ENCODE data around the gene PDE11A.

Gene PDE11A

GRCh38 chr2:177669625-177670330 is 402.8 kb downstream of the PDE11A start:
- DNase-seq (ENCODE audit: low read depth in 3 of 3), result no peak

GRCh38 chr2:177669201-177669600 is 403.4 kb downstream of the PDE11A start:
- DNase-seq (ENCODE audit: low read depth in 3 of 3), result no peak

GRCh38 chr2:177668617-177669016 is 404.0 kb downstream of the PDE11A start:
- no peak for DNase-seq (ENCODE audit: low read depth in 3 of 3)

GRCh38 chr2:177667626-177668025 is 405.0 kb downstream of the PDE11A start:
- DNase-seq (ENCODE audit: low read depth in 3 of 3), result no peak

- no peak for DNase-seq (ENCODE audit: low read depth in 3 of 3)
These were observed 406.2 kb downstream of the PDE11A start for GRCh38 chr2:177666408-177666807.

GRCh38 chr2:177665948-177666347 is 406.6 kb downstream of the PDE11A start:
- no peak for DNase-seq (ENCODE audit: low read depth in 3 of 3)

- DNase-seq (ENCODE audit: low read depth in 3 of 3), result no peak
These were observed 407.2 kb downstream of the PDE11A start for GRCh38 chr2:177665328-177665727.

- DNase-seq (ENCODE audit: low read depth in 3 of 3), result no peak
These were observed 409.7 kb downstream of the PDE11A start for GRCh38 chr2:177662895-177663294.

GRCh38 chr2:177660742-177661141 is 411.8 kb downstream of the PDE11A start:
- DNase-seq (ENCODE audit: low read depth in 3 of 3), result no peak

- no peak for DNase-seq (ENCODE audit: low read depth in 3 of 3)
These were observed 414.3 kb downstream of the PDE11A start for GRCh38 chr2:177658309-177658708.

- DNase-seq (ENCODE audit: low read depth in 3 of 3), result no peak
These were observed 420.7 kb downstream of the PDE11A start for GRCh38 chr2:177651833-177652232.

- no peak for DNase-seq (ENCODE audit: low read depth in 3 of 3)
These were observed 422.7 kb downstream of the PDE11A start for GRCh38 chr2:177649568-177650518.

- DNase-seq (ENCODE audit: low read depth in 3 of 3), result no peak
These were observed 425.8 kb downstream of the PDE11A start for GRCh38 chr2:177646791-177647190.

GRCh38 chr2:177646241-177646640 is 426.3 kb downstream of the PDE11A start:
- no peak for DNase-seq (ENCODE audit: low read depth in 3 of 3)

- no peak for DNase-seq (ENCODE audit: low read depth in 3 of 3)
These were observed 431.2 kb downstream of the PDE11A start for GRCh38 chr2:177641331-177641730.

- no peak for DNase-seq (ENCODE audit: low read depth in 3 of 3)
These were observed 432.2 kb downstream of the PDE11A start for GRCh38 chr2:177640423-177640822.

GRCh38 chr2:177639262-177639914 is 433.2 kb downstream of the PDE11A start:
- no peak for DNase-seq (ENCODE audit: low read depth in 3 of 3)

GRCh38 chr2:177638507-177638906 is 434.1 kb downstream of the PDE11A start:
- DNase-seq (ENCODE audit: low read depth in 3 of 3), result no peak

GRCh38 chr2:177636672-177637071 is 435.9 kb downstream of the PDE11A start:
- DNase-seq (ENCODE audit: low read depth in 3 of 3), result no peak

GRCh38 chr2:177635696-177636095 is 436.9 kb downstream of the PDE11A start:
- no peak for DNase-seq (ENCODE audit: low read depth in 3 of 3)

GRCh38 chr2:177633910-177634294 is 438.7 kb downstream of the PDE11A start:
- DNase-seq (ENCODE audit: low read depth in 3 of 3), result no peak

- DNase-seq (ENCODE audit: low read depth in 3 of 3), result no peak
These were observed 439.5 kb downstream of the PDE11A start for GRCh38 chr2:177633111-177633510.
